ENCODE measurements around the gene ZFP36.

ZFP36 gene

GRCh38 chr19:39406656-39407409 is at the start of gene ZFP36:
ZFP36 (plus strand) TSS chr19:39406847; CDS start chr19:39406905, 58 bp downstream.
- peak within 1 kb of the TSS; percentile 98 for H3K4me3 ChIP-seq (ENCODE audit: low read depth, low read length)
- TF ChIP-seq CTCF (IDR thresholded peaks at IDR 0.05; ENCODE audit: control insufficient read depth, extremely low read depth, insufficient read depth): no peak
- no peak for DNase-seq (ENCODE audit: low read depth)

- DNase-seq (ENCODE audit: low read depth): no peak
- no peak overlapping the region for H3K4me3 ChIP-seq (ENCODE audit: low read depth, low read length)
- TF ChIP-seq CTCF (IDR thresholded peaks at IDR 0.05; ENCODE audit: control insufficient read depth, extremely low read depth, insufficient read depth): no peak
Observed at GRCh38 chr19:39359026-39359425, 47.6 kb upstream of the ZFP36 start.

- H3K4me3 ChIP-seq (ENCODE audit: low read depth, low read length): no peak overlapping the region
- no peak for DNase-seq (ENCODE audit: low read depth)
- TF ChIP-seq CTCF (IDR thresholded peaks at IDR 0.05; ENCODE audit: control insufficient read depth, extremely low read depth, insufficient read depth): no peak
Observed at GRCh38 chr19:39360599-39360998, 46.0 kb upstream of the ZFP36 start.

GRCh38 chr19:39362682-39363657 is 43.7 kb upstream of the ZFP36 start:
- TF ChIP-seq CTCF (IDR thresholded peaks at IDR 0.05; ENCODE audit: control insufficient read depth, extremely low read depth, insufficient read depth): no peak
- DNase-seq (ENCODE audit: low read depth): no peak
- no peak overlapping the region for H3K4me3 ChIP-seq (ENCODE audit: low read depth, low read length)

GRCh38 chr19:39363901-39364457 is 42.7 kb upstream of the ZFP36 start:
- TF ChIP-seq CTCF (IDR thresholded peaks at IDR 0.05; ENCODE audit: control insufficient read depth, extremely low read depth, insufficient read depth): no peak
- DNase-seq (ENCODE audit: low read depth): no peak
- no peak overlapping the region for H3K4me3 ChIP-seq (ENCODE audit: low read depth, low read length)

- DNase-seq (ENCODE audit: low read depth): no peak
- no peak for TF ChIP-seq CTCF (IDR thresholded peaks at IDR 0.05; ENCODE audit: control insufficient read depth, extremely low read depth, insufficient read depth)
- no peak overlapping the region for H3K4me3 ChIP-seq (ENCODE audit: low read depth, low read length)
Observed at GRCh38 chr19:39365531-39365930, 41.1 kb upstream of the ZFP36 start.

All from LNCaP clone FGC (cell line).